ENCODE measurements around the gene CHURC1. TPM values are rescaled to one million over a fixed set of nuclear protein-coding genes. Genes with fewer than 3 reads are reported as not detected.

Gene CHURC1
- total and polyA plus RNA-seq, 11 donors: 51.0 to 106 (median 72.3) TPM

DNA sequence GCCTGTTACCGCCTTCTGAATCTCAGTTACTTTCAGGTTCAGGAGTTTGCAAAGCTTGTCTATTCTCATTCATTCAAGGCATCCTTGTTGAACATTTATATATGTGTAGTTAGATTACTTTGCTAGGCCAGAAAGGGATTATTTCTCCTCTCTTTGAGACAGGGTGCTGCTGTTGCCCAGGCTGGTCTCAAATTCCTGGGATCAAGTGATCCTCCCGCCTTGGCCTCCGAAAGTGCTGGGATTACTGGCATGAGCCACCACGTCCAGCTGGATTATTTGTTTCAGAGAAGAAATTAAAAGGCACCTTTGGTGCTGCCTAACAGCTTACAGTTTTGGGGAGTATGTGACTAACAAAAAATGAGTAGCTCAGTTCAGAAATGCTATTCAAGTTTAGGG lies 772 bp downstream of the CHURC1 start:
- H3K27ac ChIP-seq: peak overlapping the region in 11 of 12 donors; percentile 85 to 99 (median 92)
- ATAC-seq (no peak), DNase-seq (no peak)
- H3K4me3 ChIP-seq: peak overlapping the region; percentile 57 to 100 (median 83)
- WGBS, 4 donors: 26 to 35% (median 30%) methylated on average over 4 of the region's 4 CpGs
- H3K4me1 ChIP-seq: peaks cover 0 to 46% (median 32%) of the 10 kb centered on the region in 12 donors
- no peak for TF ChIP-seq POLR2A (IDR thresholded peaks at IDR 0.05)
- TF ChIP-seq, protein P1, sequence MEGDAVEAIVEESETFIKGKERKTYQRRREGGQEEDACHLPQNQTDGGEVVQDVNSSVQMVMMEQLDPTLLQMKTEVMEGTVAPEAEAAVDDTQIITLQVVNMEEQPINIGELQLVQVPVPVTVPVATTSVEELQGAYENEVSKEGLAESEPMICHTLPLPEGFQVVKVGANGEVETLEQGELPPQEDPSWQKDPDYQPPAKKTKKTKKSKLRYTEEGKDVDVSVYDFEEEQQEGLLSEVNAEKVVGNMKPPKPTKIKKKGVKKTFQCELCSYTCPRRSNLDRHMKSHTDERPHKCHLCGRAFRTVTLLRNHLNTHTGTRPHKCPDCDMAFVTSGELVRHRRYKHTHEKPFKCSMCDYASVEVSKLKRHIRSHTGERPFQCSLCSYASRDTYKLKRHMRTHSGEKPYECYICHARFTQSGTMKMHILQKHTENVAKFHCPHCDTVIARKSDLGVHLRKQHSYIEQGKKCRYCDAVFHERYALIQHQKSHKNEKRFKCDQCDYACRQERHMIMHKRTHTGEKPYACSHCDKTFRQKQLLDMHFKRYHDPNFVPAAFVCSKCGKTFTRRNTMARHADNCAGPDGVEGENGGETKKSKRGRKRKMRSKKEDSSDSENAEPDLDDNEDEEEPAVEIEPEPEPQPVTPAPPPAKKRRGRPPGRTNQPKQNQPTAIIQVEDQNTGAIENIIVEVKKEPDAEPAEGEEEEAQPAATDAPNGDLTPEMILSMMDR (IDR thresholded peaks at IDR 0.05): no peak
- intact Hi-C loops (cut with DNase I): loop anchor here in 4 of 10 donors (2.0 to 10.0 kb wide), 2 partner anchors 70 to 72 kb away; partner anchors contain the start of gene FNTB (in 4 of the 4)
- no peaks in the 10 kb centered on the region for H3K27me3 ChIP-seq
- no peaks in the 10 kb centered on the region for H3K36me3 ChIP-seq
- no peaks in the 10 kb centered on the region for H3K9me3 ChIP-seq

DNA sequence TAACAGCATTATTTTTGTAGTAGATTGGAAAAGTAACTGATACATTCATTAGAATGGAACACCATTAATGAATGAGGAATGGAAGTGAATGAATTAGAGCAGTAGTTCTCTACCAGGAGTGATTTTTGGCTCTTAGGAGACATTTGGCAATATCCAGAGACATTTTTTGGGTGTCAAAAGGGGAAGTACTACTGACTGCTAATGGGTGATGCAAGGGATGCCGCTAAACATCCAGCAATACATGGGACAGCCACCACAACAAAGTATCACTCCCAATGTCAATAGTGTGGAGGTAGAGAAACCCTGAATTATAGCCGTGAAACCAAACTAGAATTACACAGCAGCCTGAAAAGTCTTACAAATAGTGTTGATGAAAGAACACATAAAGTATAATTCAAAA lies 1.5 kb downstream of the CHURC1 start:
- peaks cover 0 to 51% (median 34%) of the 10 kb centered on the region in 12 donors for H3K4me1 ChIP-seq
- WGBS, 4 donors: 89 to 98% (median 94%) methylated on average over 2 of the region's 2 CpGs
- no peak overlapping the region for H3K27ac ChIP-seq
- H3K36me3 ChIP-seq: no peaks in the 10 kb centered on the region
- intact Hi-C loops (cut with DNase I): loop anchor here in 4 of 10 donors (2.0 to 10.0 kb wide), 2 partner anchors 69 to 71 kb away; partner anchors contain the start of gene FNTB (in 4 of the 4)
- no peak for DNase-seq
- no peak for TF ChIP-seq POLR2A (IDR thresholded peaks at IDR 0.05)
- TF ChIP-seq, protein P1 (IDR thresholded peaks at IDR 0.05): no peak
- H3K9me3 ChIP-seq: no peaks in the 10 kb centered on the region
- peak overlapping the region in 4 of 12 donors; percentile 81 to 100 (median 87) for H3K4me3 ChIP-seq
- H3K27me3 ChIP-seq: no peaks in the 10 kb centered on the region
- no peak for ATAC-seq

GRCh38 chr14:64918216-64918615 lies 4.0 kb downstream of the CHURC1 start:
- intact Hi-C loops (cut with DNase I): loop anchor here in 3 of 10 donors (10.0 kb wide), 1 partner anchor 67 kb away; the partner anchor contains the start of gene FNTB (in 3 of the 3)

DNA sequence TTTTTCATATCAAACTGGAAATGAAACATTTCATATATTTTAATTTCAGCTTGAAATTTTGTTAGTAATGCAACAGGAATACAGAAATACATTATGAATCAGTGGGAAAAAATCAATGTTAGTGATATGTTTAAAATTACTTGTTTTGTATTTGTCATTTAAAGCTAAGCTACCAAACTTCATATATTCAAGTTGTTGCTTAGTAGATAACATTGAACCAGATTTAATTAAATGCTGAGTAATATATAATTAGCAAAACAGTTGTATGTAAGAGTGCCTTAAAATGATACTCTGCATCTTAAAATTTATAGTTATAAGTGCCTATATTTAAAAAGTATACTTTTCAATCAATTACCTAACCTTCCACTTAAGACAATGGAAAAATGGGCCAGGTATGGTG lies 5.0 kb downstream of the CHURC1 start:
- Histone ChIP-seq H3K27me3 (no peaks in the 10 kb centered on the region), H3K4me1 (peaks cover 0 to 45% (median 31%) of the 10 kb centered on the region in 12 donors), H3K4me3 (no peak overlapping the region), H3K9me3 (no peaks in the 10 kb centered on the region), H3K36me3 (peaks cover 0 to 10% (median 5%) of the 10 kb centered on the region in 9 donors), H3K27ac (no peak overlapping the region)
- TF ChIP-seq, protein P1 (IDR thresholded peaks at IDR 0.05): no peak
- no peak for TF ChIP-seq POLR2A (IDR thresholded peaks at IDR 0.05)
- ATAC-seq: no peak
- intact Hi-C loops (cut with DNase I): loop anchor here in 3 of 10 donors (10.0 kb wide), 1 partner anchor 66 kb away; the partner anchor contains the start of gene FNTB (in 3 of the 3)
- DNase-seq: no peak

More at GRCh38 chr14:64918216-64918615, 4.0 kb downstream of the CHURC1 start:
- WGBS, 4 donors: 80 to 90% (median 87%) methylated on average over 4 of the region's 4 CpGs
- peaks cover 0 to 49% (median 31%) of the 10 kb centered on the region in 12 donors for H3K4me1 ChIP-seq
- DNase-seq: no peak
- no peaks in the 10 kb centered on the region for H3K36me3 ChIP-seq
- no peak overlapping the region for H3K4me3 ChIP-seq
- TF ChIP-seq, protein P1 (IDR thresholded peaks at IDR 0.05): no peak
- no peak for TF ChIP-seq POLR2A (IDR thresholded peaks at IDR 0.05)
- H3K27ac ChIP-seq: peak overlapping the region in 1 of 12 donors; percentile 28
- no peaks in the 10 kb centered on the region for H3K27me3 ChIP-seq
- no peaks in the 10 kb centered on the region for H3K9me3 ChIP-seq
- ATAC-seq: no peak
